Esophagus muscularis mucosa (tissue), 4 donors: ENCODE data around the gene SHTN1.

Experiments
- CTCF ChIP-seq, 3 experiments: fragments of 200-600 bp in 2 of 3; fragments of 450-650 bp in 1 of 3; sonication (generic) in 2 of 3; IDR thresholded peaks; one replicate each; pipeline ENCODE4 v1.5.1; 2017 to 2019; ENCODE audit warnings: antibody characterized with exemption in 3 of 3, mild to moderate bottlenecking in 2 of 3, moderate library complexity in 1 of 3
- EP300 ChIP-seq: sonication (generic); formaldehyde crosslinking; IDR thresholded peaks from one replicate; pipeline ENCODE4 v1.6.1; 2017; ENCODE audit warnings: antibody characterized with exemption
- POLR2A ChIP-seq: fragments of 450-650 bp; IDR thresholded peaks from one replicate; pipeline ENCODE4 v1.6.1; 2017; ENCODE audit warnings: antibody characterized with exemption, moderate library complexity, mild to moderate bottlenecking, low read depth
- POLR2AphosphoS5 ChIP-seq, 2 donors: sonication (generic); formaldehyde crosslinking; IDR thresholded peaks; one replicate each; pipeline ENCODE4 v1.6.1; 2017; ENCODE audit warnings: antibody characterized with exemption in 2 of 2

GRCh38 chr10:116910910-116911309, 94.1 kb downstream of the SHTN1 start:
- no peak for TF ChIP-seq CTCF (IDR thresholded peaks at IDR 0.05)
- TF ChIP-seq POLR2AphosphoS5 (IDR thresholded peaks at IDR 0.05), result no peak
- no peak for TF ChIP-seq EP300
- no peak for TF ChIP-seq POLR2A
